Esophagus (tissue), 2 donors: ENCODE results near the gene PCDHA1. TPM values are rescaled to one million over a fixed set of nuclear protein-coding genes. Genes with fewer than 3 reads are reported as not detected.
"Not testable (repeated sequence)": the region's sequence is repeated elsewhere in the genome, so short reads cannot be mapped to it uniquely, and the experiment has no call there.

Experiments used
- H3K27ac ChIP-seq, 2 donors: one replicate each; pipeline ENCODE4 v1.5.1; 2013; ENCODE audit warnings: low read depth in 2 of 2, mild to moderate bottlenecking in 2 of 2, inconsistent platforms in 1 of 2, low read length in 1 of 2, moderate library complexity in 1 of 2
- H3K27me3 ChIP-seq, 2 donors: one replicate each; pipeline ENCODE4 v1.6.1; 2013; ENCODE audit warnings: low read length in 2 of 2, control low read depth in 1 of 2, mild to moderate bottlenecking in 1 of 2; ENCODE audit not compliant: insufficient read depth in 2 of 2, control insufficient read depth in 1 of 2
- H3K36me3 ChIP-seq, 2 donors: one replicate each; pipeline ENCODE4 v1.6.1; 2013; ENCODE audit warnings: low read length in 1 of 2; ENCODE audit not compliant: control insufficient read depth in 2 of 2, insufficient read depth in 2 of 2
- H3K4me1 ChIP-seq, 2 donors: one replicate each; pipeline ENCODE4 v1.6.1; 2013; ENCODE audit warnings: low read length in 1 of 2; ENCODE audit not compliant: control insufficient read depth in 2 of 2, insufficient read depth in 2 of 2
- H3K4me3 ChIP-seq, 2 donors: one replicate each; pipeline ENCODE4 v1.5.1; 2013; ENCODE audit warnings: low read length in 2 of 2, mild to moderate bottlenecking in 2 of 2, low read depth in 1 of 2, moderate library complexity in 1 of 2
- H3K9me3 ChIP-seq, 2 donors: one replicate each; pipeline ENCODE4 v1.6.1; 2013; ENCODE audit warnings: mild to moderate bottlenecking in 2 of 2, low read depth in 1 of 2, low read length in 1 of 2, moderate library complexity in 1 of 2; ENCODE audit not compliant: control insufficient read depth in 2 of 2, insufficient read depth in 1 of 2
- WGBS, 2 donors: extraction: QIAGEN DNeasy Blood & Tissue Kit; methylation state at CpG; one replicate each; pipeline ENCODE4 v1.1.7; 2013; 5-methylcytosine and 5-hydroxymethylcytosine counted together
- polyA plus RNA-seq, 2 donors: library from polyadenylated mRNA; stranded (reverse); fragments of 200-250 nt; gene quantifications; one replicate each; pipeline ENCODE4 v1.2.3, GENCODE V29; 2013
- donor health status: healthy with polysubstance abuse.
- donor health status: Bipolar disorder and iron deficiency.

PCDHA1 gene
- polyA plus RNA-seq, 2 donors, result 0.02 TPM; not detected in 1

GRCh38 chr5:140848139-140849102, 62.5 kb downstream of the PCDHA1 start, which contains the start of gene PCDHA9:
TSS of gene PCDHA9 (plus strand) at chr5:140848382. CDS start at chr5:140848496, 114 bp downstream.
- not testable (repeated sequence) for H3K27me3 ChIP-seq, H3K4me3 ChIP-seq, H3K4me1 ChIP-seq, H3K27ac ChIP-seq, H3K36me3 ChIP-seq
- 18 to 24% methylated on average over 10 to 46 of the region's 48 CpGs for WGBS, 2 donors
- H3K9me3 ChIP-seq, result peaks cover 0 to 20% of the 10 kb centered on the region in 2 donors

- H3K27ac ChIP-seq, H3K4me3 ChIP-seq, H3K4me1 ChIP-seq, H3K36me3 ChIP-seq, H3K27me3 ChIP-seq: not testable (repeated sequence)
- H3K9me3 ChIP-seq, result peaks cover 0 to 19% of the 10 kb centered on the region in 2 donors
- WGBS, 2 donors, result 50 to 57% methylated on average over 8 to 101 of the region's 101 CpGs
Measured at GRCh38 chr5:140849831-140850634, 64.1 kb downstream of the PCDHA1 start.

- no peaks in the 10 kb centered on the region for H3K27me3 ChIP-seq
- H3K4me1 ChIP-seq, result no peaks in the 10 kb centered on the region
- no peak within 1 kb of the TSS for H3K27ac ChIP-seq
- no peak within 1 kb of the TSS for H3K4me3 ChIP-seq
- 28 to 35% methylated on average over 8 to 44 of the region's 44 CpGs for WGBS, 2 donors
- H3K36me3 ChIP-seq, result no peaks in the 10 kb centered on the region
- peaks cover 0 to 18% of the 10 kb centered on the region in 2 donors for H3K9me3 ChIP-seq
Measured at GRCh38 chr5:140855772-140856674, 70.1 kb downstream of the PCDHA1 start, which contains the start of gene PCDHA10. TSS of gene PCDHA10 (plus strand) at chr5:140855897. CDS start at chr5:140856049, 152 bp downstream.

GRCh38 chr5:140857177-140857986, 71.4 kb downstream of the PCDHA1 start:
- WGBS, 2 donors, result 61 to 68% methylated on average over 13 to 94 of the region's 94 CpGs
- Histone ChIP-seq H3K36me3 (no peaks in the 10 kb centered on the region), H3K27ac (no peak overlapping the region), H3K4me3 (no peak overlapping the region), H3K27me3 (no peaks in the 10 kb centered on the region), H3K4me1 (no peaks in the 10 kb centered on the region), H3K9me3 (peaks cover 2 to 27% of the 10 kb centered on the region in 2 donors)

GRCh38 chr5:140857987-140858240, 72.0 kb downstream of the PCDHA1 start:
- no peaks in the 10 kb centered on the region for H3K36me3 ChIP-seq
- H3K27ac ChIP-seq, result no peak overlapping the region
- H3K27me3 ChIP-seq, result no peaks in the 10 kb centered on the region
- no peak overlapping the region for H3K4me3 ChIP-seq
- 63% methylated on average over 22 of the region's 22 CpGs; no CpG with 5 or more reads in 1 of the 2 donors for WGBS, 2 donors
- no peaks in the 10 kb centered on the region for H3K4me1 ChIP-seq
- peaks cover 7 to 32% of the 10 kb centered on the region in 2 donors for H3K9me3 ChIP-seq

- Histone ChIP-seq H3K27ac (no peak overlapping the region), H3K36me3 (no peaks in the 10 kb centered on the region), H3K27me3 (no peaks in the 10 kb centered on the region), H3K4me3 (no peak overlapping the region), H3K4me1 (no peaks in the 10 kb centered on the region), H3K9me3 (peaks cover 7 to 22% of the 10 kb centered on the region in 2 donors)
- WGBS, 2 donors, result 48 to 50% methylated on average over 76 of the region's 76 CpGs
Measured at GRCh38 chr5:140862441-140863295, 76.7 kb downstream of the PCDHA1 start.

GRCh38 chr5:140868721-140869554, 83.0 kb downstream of the PCDHA1 start, which contains the start of gene PCDHA11:
TSS of gene PCDHA11 (plus strand) at chr5:140868957. CDS start at chr5:140869104, 147 bp downstream.
- Histone ChIP-seq H3K4me1 (no peaks in the 10 kb centered on the region), H3K27ac (no peak within 1 kb of the TSS), H3K27me3 (no peaks in the 10 kb centered on the region), H3K4me3 (no peak within 1 kb of the TSS), H3K36me3 (no peaks in the 10 kb centered on the region), H3K9me3 (peaks cover 14 to 19% of the 10 kb centered on the region in 2 donors)
- 18 to 21% methylated on average over 41 of the region's 41 CpGs for WGBS, 2 donors
